HUES64 (cell line): ENCODE measurements around the gene CYBA. TPM values are rescaled to one million over a fixed set of nuclear protein-coding genes. Genes with fewer than 3 reads are reported as not detected.

ENCODE experiments used
- H3K27ac ChIP-seq: 2 replicates; pipeline ENCODE4 v1.7.0; 2013; ENCODE audit warnings: low read depth, low read length, inconsistent platforms
- H3K27me3 ChIP-seq: 2 replicates; pipeline ENCODE4 v1.6.1; 2013; ENCODE audit warnings: mild to moderate bottlenecking, low read length; ENCODE audit not compliant: insufficient read depth
- H3K36me3 ChIP-seq: 2 replicates; pipeline ENCODE4 v1.6.1; 2013; ENCODE audit warnings: mild to moderate bottlenecking, low read length; ENCODE audit not compliant: insufficient read depth
- H3K4me1 ChIP-seq: 2 replicates; pipeline ENCODE4 v1.6.1; 2013; ENCODE audit warnings: mild to moderate bottlenecking, low read length, moderate library complexity; ENCODE audit not compliant: insufficient read depth
- H3K4me3 ChIP-seq: 2 replicates; pipeline ENCODE4 v1.5.1; 2013; ENCODE audit warnings: mild to moderate bottlenecking, low read length, moderate library complexity
- H3K9ac ChIP-seq: 2 replicates; pipeline ENCODE4 v1.6.1; 2013; ENCODE audit warnings: mild to moderate bottlenecking, low read depth, low read length
- H3K9me3 ChIP-seq: 2 replicates; pipeline ENCODE4 v1.6.1; 2013; ENCODE audit warnings: low read depth, low read length; ENCODE audit not compliant: insufficient read depth
- WGBS: fragments of 150-250, 120-280 bp; methylation state at CpG from one replicate; pipeline ENCODE4 v1.1.7; 2013; ENCODE audit warnings: missing lambda C conversion rate; 5-methylcytosine and 5-hydroxymethylcytosine counted together
- polyA plus RNA-seq, 2 experiments: library from polyadenylated mRNA; stranded (reverse); fragments of 50-300 nt; gene quantifications; one replicate each; pipeline ENCODE4 v1.2.3, GENCODE V29; 2013

CYBA gene
- polyA plus RNA-seq (2013, experiment 1 of 2): 66.5 TPM
- polyA plus RNA-seq (2013, experiment 2 of 2): 68.3 TPM

DNA sequence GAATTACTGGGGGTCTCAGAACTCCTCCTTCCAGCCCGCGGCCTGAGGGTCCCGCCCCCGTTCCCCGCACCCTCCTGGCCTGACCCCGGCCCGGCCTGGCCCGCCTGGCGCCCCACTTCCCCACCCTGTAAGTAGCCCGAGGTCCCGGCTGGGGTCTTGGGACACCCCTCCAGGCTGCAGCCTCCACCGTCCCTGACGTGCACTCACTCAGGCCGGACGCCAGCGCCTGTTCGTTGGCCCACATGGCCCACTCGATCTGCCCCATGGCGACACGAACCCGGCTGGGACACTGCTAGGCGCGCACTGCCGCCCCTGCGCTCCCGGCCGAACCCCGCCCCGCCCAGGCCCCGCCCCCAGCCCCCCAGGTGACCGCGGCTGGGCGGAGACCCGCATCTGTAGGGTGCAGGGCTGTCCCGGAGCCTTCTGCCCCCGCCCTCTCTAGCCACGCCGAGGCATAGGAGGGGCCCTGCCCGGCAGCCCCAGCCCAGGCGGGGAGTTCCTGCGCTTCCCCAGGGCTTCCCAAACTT, at the start of gene CYBA:
TSS of gene CYBA (minus strand) at position 305 of the 527 bp plus-strand sequence. CDS start at position 265, 40 bp downstream.
- under 1% methylated on average over 41 of the region's 41 CpGs for WGBS
- Histone ChIP-seq H3K27ac (peak within 1 kb of the TSS; percentile 64; the same call in 1 of the 2 replicates), H3K4me1 (peaks cover 12% of the 10 kb centered on the region; the same call in 1 of the 2 replicates)

DNA sequence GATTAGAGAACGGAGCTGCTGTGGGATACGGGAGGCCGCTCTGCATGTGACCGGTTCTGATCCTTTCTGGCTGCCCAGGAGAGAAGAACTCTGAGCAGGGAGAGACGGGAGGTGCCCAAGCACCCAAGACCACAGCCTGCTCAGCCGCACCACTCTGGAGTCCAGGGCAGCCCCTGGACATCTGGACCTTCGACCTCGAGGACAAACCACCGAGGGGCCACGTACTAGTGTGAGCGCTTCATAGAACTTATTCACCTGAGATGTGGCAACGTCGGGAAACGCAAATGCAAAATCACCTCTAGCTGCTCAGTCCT, 49.4 kb upstream of the CYBA start:
- Histone ChIP-seq H3K4me3 (no peak overlapping the region), H3K36me3 (peaks cover 31% of the 10 kb centered on the region), H3K9me3 (no peaks in the 10 kb centered on the region), H3K4me1 (0 out of 2 replicates have a peak, but pooled peaks cover 2% of the 10 kb centered on the region), H3K9ac (no peak overlapping the region; the same call in 1 of the 2 replicates), H3K27ac (no peak overlapping the region), H3K27me3 (no peaks in the 10 kb centered on the region)
- WGBS: 94% methylated on average over 14 of the region's 14 CpGs

More for the DNA sequence above, at the start of gene CYBA:
- Histone ChIP-seq H3K36me3 (peaks cover 34% of the 10 kb centered on the region), H3K9ac (peak within 1 kb of the TSS; percentile 85), H3K27me3 (no peaks in the 10 kb centered on the region), H3K4me3 (peak within 1 kb of the TSS; percentile 89), H3K9me3 (no peaks in the 10 kb centered on the region)

- WGBS: 95% methylated on average over 16 of the region's 16 CpGs
- Histone ChIP-seq H3K9ac (no peak overlapping the region), H3K27me3 (no peaks in the 10 kb centered on the region), H3K4me3 (no peak overlapping the region), H3K4me1 (no peaks in the 10 kb centered on the region), H3K9me3 (no peaks in the 10 kb centered on the region), H3K27ac (no peak overlapping the region), H3K36me3 (peaks cover 31% of the 10 kb centered on the region)
These were observed 48.3 kb upstream of the CYBA start for GRCh38 chr16:88699180-88699579.

- Histone ChIP-seq H3K27ac (no peak overlapping the region), H3K36me3 (peaks cover 31% of the 10 kb centered on the region), H3K27me3 (no peaks in the 10 kb centered on the region), H3K9ac (no peak overlapping the region), H3K4me3 (no peak overlapping the region), H3K9me3 (no peaks in the 10 kb centered on the region), H3K4me1 (no peaks in the 10 kb centered on the region)
- 96% methylated on average over 25 of the region's 25 CpGs for WGBS
These were observed 47.8 kb upstream of the CYBA start for GRCh38 chr16:88698646-88699045.

DNA sequence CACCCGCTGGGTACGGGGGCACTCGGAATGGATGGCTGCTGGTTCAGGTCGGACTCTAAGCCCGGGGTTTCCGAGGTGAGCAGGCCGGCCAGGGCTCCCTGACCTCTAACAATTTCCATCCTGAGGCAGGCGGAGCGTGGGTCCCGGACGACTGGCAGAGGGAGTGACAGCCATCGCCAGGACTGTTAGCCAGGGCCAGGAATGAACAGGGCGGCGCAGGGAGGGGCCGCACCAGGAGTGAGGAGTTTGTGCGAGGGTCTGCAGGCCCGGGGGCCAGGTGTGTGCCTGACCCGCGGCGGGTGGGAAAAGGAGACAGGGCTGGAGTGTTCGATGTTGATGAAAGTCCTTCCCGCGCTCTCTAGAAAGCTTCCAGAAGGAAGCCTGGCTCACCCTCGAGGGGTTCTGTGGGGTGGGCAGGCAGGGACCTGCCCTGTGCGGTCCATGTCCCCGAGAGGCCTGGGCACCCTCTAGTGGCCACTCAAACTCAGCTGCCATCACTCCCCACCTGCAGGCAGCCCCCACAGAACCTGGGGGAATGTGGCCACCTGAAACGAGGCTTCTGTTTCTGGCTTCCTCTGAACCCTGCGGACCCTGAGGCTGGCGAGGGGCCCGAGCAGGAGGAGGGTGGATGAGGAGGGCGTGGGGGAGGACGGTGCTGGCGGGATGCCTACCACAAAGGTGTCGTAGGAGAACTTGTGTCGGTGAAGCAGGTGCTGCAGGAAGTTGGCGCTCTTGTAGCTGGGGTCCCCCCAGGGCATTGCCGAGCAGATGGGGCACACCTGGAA, 47.2 kb upstream of the CYBA start:
- Histone ChIP-seq H3K36me3 (peaks cover 31% of the 10 kb centered on the region), H3K4me1 (no peaks in the 10 kb centered on the region), H3K9me3 (no peaks in the 10 kb centered on the region), H3K27ac (no peak overlapping the region), H3K9ac (no peak overlapping the region), H3K4me3 (no peak overlapping the region), H3K27me3 (no peaks in the 10 kb centered on the region)
- WGBS: 93% methylated on average over 37 of the region's 37 CpGs

DNA sequence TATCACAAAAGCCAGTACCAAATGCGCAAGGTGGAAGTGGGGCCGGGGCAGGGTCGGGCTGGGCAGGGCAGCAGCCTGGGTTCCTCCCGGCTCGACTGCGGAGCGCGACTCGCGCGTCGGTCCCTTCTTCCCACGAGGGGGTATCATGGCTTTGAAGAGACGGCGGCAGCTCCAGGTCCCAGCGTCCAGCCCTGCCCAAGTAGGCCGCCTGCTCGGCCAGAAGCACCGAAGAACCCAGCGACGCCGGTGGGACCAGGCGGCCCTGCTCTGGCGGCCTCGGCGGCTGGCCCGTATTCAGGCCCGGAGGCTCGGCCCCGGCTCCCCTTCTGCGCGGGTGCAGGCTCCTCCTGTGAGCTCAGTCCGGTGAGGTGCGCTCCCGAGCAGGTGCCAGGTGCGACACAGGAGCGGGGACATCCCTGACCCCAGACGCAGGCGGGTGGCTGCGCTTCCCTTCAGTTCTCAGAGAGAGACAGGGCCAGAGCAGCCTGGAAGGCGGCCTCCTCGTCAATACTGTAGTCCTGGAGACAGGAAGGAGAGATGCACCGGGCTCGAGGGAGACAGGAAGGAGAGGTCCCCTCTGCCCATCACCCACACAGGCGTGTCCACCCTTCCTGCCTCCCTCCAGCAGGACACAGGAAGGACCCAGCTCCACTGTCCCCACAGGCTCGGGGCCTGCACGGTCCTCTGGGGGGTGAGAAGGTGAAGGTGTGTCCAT, 46.4 kb upstream of the CYBA start:
- Histone ChIP-seq H3K27ac (no peak overlapping the region), H3K4me1 (no peaks in the 10 kb centered on the region), H3K4me3 (no peak overlapping the region), H3K27me3 (no peaks in the 10 kb centered on the region), H3K9ac (no peak overlapping the region), H3K9me3 (no peaks in the 10 kb centered on the region), H3K36me3 (peaks cover 31% of the 10 kb centered on the region)
- WGBS: 96% methylated on average over 47 of the region's 47 CpGs

DNA sequence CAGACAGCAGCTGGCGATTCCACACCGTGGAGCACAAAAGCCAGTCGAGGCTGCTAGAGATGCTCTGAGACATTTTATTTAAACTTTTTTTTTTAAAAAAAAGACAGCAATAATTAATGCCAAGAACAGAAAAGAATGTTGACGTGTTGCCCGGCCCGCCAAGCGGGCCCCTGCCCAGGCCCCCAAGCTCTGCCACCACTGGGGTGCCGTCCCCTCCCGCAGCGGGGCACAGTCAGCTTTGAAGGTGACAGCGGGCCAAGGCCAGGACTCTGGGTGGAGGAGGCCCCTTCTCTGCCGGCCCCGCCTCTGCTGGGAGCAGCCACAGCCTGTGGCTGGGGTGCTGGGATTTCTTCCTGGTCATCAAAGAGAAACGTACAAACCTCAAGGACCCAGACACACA, 45.6 kb upstream of the CYBA start:
- no peak overlapping the region for H3K27ac ChIP-seq
- H3K9ac ChIP-seq: no peak overlapping the region
- no peaks in the 10 kb centered on the region for H3K27me3 ChIP-seq
- WGBS: 94% methylated on average over 14 of the region's 14 CpGs
- no peaks in the 10 kb centered on the region for H3K9me3 ChIP-seq
- peaks cover 31% of the 10 kb centered on the region for H3K36me3 ChIP-seq
- no peaks in the 10 kb centered on the region for H3K4me1 ChIP-seq
- H3K4me3 ChIP-seq: no peak overlapping the region

GRCh38 chr16:88695753-88696152, 44.9 kb upstream of the CYBA start:
- WGBS: 96% methylated on average over 7 of the region's 7 CpGs
- Histone ChIP-seq H3K4me1 (no peaks in the 10 kb centered on the region), H3K4me3 (no peak overlapping the region), H3K27ac (no peak overlapping the region), H3K9me3 (no peaks in the 10 kb centered on the region), H3K27me3 (no peaks in the 10 kb centered on the region), H3K36me3 (peaks cover 31% of the 10 kb centered on the region), H3K9ac (no peak overlapping the region)

GRCh38 chr16:88695218-88695617, 44.4 kb upstream of the CYBA start:
- 94% methylated on average over 15 of the region's 15 CpGs for WGBS
- H3K4me3 ChIP-seq: no peak overlapping the region
- no peaks in the 10 kb centered on the region for H3K27me3 ChIP-seq
- no peaks in the 10 kb centered on the region for H3K9me3 ChIP-seq
- H3K9ac ChIP-seq: no peak overlapping the region
- no peaks in the 10 kb centered on the region for H3K4me1 ChIP-seq
- peaks cover 31% of the 10 kb centered on the region for H3K36me3 ChIP-seq
- no peak overlapping the region for H3K27ac ChIP-seq

DNA sequence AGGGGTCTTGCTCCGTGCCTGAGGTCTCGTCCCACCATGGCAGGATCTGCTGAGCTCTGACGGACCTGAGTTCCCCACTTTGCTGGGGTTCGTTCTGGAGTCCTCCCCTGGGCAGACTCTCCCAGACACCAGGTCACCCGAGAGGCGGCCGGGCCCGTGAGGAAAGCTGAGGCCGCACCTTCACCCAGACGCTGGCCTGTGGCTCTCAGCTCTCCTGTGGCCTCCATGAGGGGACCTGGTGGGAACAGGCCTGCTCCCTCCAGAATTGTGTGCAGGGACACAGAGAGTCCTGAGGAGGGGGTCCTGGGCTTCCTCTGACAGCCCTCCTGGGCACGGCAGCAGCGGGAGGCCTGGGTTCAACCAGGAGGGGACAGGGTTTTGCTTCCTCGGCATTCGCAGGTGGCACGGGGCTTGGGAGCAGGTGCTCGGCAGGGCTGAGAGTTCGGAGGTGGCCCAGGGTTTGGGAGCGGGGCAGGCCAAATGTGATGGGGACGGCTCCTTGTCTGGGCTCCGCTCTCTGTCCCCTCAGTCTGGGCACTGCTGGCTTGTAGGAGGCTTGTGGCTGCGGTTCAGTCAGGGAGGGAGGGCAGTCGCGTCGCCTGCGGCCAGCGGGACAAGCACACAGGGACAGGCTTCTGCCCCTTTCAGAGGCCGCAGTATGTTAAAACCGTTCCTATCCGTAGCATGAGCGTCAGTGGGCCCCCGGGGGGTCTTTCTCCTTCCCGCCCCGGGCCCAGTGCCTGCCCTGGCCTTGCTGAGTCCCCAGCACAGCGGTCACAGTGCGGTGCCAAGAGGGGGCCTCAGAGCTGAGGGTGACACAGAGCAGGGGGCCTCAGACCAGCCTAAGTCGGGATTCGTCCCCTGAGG, 43.6 kb upstream of the CYBA start:
- Histone ChIP-seq H3K36me3 (peaks cover 28% of the 10 kb centered on the region), H3K27me3 (no peaks in the 10 kb centered on the region), H3K9ac (no peak overlapping the region), H3K27ac (no peak overlapping the region), H3K4me1 (no peaks in the 10 kb centered on the region), H3K9me3 (no peaks in the 10 kb centered on the region), H3K4me3 (no peak overlapping the region)
- 91% methylated on average over 37 of the region's 37 CpGs for WGBS
